GM19035 (cell line): ENCODE results near the gene PGGHG.
"Not testable (repeated sequence)": the region's sequence is repeated elsewhere in the genome, so short reads cannot be mapped to it uniquely, and the experiment has no call there.

Experiments used
- ATAC-seq: cut with Tn5 transposase; IDR thresholded peaks from one replicate; pipeline ENCODE4 v1.9.1; 2021; ENCODE audit not compliant: unreplicated experiment

PGGHG gene

DNA sequence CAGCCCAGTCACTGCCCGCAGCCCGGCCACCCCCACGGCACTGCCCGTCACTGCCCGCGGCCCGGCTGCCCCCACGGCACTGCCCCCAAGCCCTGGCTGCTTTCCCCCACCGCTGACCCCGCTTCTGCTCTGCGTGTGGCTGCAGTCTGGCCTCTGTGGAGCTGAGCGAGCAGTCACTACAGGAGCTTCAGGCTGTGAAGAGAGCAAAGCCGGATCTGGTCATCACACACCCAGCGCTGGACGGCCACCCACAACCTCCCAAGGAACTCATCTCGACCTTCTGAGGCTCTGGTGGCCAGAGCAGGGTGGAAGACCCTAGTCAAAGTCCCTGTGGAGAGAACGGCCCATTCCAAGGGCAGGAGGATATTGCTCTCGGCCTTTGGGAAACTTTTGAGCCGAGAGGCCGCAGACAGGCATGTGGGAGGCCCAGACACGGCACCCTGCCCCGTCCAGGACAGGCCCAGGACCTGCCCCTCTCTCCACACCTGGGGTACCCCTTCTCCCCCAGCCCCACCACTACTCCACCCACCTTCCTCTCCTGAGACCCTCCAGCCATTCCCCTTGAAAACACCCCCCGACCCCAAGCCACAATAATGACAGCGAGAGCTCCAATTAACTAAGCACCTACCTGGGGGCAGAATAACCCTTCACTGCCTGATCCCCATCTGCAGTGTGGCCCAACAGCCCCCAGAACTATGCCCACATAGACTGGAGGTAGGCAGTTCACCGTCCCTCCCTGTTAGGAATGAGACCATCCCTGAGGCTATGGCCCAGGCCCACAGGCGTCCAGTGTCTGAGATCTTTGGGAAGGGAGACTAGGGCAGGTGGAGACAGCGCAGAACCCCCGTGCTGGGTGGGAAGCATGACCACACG, 3.7 kb upstream of the PGGHG start:
- no peak for ATAC-seq

DNA sequence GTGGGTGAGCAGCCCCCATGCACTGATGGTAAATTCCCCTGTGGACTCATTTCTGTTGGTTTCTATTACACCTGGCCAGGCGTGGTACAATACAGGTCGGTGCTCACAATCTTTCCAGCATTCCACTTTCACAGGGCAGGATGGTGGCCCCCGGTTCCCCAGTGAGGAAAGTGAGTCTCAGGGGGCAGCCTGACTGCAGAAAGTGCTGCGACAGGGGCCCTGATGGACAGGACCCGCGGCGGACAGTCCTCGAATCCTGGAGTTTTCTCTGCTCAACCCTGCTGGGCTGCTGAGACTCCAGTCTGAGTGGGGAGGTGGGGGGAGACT, 3.1 kb upstream of the PGGHG start:
- ATAC-seq = no peak

DNA sequence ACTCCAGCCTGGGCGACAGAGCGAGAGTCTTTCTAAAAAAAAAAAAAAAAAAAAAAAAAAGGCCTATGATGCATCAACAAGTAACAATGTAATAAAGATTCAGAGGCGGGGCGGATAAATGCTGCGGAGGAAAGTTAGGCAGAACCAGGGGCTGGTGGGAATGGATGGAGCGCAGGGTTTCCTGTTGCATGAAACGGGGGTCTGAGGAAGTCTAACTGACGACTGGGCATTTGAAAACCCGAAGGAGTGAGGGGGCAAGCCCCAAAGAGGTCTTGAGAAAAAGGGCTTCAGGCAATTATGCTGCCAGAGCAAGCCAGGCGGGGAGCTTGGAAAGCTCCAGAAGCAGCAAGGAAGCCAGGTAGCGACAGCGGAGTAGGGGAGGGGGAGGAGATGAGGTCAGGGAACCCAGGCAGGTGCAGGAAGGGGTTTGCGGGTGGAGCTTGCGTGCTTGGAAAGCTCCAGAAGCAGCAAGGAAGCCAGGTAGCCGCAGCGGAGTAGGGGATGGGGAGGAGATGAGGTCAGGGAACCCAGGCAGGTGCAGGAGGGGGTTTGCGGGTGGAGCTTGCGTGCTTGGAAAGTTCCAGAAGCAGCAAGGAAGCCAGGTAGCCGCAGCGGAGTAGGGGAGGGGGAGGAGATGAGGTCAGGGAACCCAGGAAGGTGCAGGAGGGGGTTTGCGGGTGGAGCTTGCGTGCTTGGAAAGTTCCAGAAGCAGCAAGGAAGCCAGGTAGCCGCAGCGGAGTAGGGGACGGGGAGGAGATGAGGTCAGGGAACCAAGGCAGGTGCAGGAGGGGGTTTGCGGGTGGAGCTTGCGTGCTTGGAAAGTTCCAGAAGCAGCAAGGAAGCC, 1.7 kb upstream of the PGGHG start:
- ATAC-seq = not testable (repeated sequence)

DNA sequence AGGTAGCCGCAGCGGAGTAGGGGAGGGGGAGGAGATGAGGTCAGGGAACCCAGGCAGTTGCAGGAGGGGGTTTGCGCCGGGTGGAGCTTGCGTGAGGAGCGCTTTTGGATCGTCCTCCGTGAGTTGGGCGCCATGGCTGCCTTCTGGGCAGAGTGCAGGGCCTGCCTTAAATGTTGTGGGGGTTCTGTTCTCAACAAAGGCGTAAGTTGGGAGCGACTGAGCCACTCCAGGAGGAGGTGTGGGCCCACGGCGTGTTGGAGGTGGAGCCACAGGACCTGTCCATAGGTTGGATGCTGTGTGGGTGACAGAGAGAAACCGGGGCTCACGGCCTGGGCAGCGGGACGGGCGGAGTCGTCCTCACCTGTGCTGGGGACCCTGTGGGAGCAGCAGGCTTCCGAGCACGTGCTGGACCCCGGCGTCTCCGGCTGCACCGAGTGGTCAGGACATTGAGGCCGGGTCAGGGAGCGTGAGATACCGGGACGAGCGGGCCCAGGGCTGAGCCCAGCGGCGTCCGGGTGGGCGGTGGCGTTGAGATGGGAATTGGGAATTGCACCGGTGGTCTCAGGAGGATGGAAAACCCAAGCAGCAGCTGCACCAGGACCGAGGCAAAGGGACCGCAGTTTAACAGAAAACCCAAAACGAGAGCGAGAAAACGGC, 977 bp upstream of the PGGHG start:
- ATAC-seq = no peak

DNA sequence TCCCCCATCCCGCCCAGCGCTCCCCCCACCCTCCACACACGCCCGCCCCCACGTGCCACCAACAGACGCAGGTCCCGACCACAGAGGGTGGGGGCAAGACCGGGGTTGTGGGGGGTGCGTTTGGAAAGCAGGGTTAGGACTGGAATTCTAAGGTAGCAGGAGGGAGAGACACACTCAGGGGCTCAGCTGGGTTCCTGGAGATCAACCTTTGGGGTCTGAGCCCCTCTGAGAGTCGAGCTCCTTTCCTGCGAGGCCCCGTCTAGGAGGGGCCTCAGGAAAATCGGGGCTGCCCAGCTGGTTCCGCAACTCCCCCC, 429 bp downstream of the PGGHG start:
- no peak for ATAC-seq

DNA sequence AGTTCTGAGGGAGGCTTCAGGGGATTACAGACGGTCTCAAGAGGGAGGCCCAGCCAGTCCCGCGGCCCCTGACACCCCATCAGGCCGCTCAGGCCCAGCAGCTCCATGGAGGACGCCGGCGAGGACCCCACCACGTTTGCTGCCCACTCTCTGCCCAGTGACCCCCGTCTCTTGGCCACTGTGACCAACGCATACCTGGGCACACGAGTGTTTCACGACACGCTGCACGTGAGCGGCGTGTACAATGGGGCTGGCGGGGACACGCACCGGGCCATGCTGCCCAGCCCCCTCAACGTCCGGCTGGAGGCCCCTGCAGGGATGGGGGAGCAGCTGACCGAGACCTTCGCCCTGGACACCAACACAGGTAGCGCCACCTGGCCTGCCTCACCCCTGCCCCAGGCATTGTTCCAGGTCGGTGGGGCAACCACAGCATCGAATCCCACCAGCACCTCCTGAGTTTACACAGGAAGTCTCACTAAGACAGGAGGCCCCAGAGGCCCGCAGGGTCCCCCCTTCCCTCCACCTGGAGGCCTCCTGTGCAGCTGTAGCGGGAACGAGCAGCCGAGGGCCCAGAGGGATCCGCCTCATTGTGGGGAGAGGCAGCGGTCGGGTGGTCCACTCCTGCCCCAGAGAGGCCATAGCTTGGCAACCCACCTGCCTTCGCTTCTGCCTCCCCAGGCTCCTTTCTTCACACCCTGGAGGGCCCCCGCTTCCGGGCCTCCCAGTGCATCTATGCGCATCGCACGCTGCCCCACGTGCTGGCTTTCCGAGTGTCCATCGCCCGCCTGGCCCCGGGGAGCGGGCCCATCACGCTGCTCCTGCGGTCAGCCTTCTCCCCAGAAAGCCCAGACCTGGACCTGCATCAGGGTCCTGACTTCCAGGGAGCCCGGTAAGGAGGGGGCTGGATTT, 1.0 kb downstream of the PGGHG start:
- ATAC-seq = no peak

DNA sequence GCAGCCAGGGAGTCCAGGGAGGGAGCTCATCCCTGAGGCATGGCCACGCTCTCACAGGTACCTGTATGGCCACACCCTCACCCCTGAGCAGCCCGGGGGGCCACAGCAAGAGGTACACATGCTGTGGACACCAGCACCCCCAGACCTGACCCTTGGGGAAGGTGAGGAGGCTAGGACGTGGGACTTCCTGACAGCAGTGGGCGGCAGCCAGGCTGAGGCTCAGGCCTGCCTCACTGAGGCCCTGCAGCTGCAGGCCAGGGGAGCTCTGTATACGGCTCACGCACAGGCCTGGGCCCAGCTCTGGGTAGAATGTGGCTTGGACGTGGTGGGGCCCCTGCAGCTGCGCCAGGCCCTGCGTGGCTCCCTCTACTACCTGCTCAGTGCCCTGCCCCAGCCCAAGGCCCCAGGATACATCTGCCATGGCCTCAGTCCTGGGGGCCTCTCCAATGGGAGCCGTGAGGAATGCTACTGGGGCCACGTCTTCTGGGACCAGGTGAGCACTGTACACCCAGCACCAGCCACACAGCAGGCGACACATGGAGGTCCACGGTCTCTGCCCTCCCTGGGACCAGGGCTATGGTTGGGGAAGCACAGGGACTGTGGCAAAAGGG, 1.8 kb downstream of the PGGHG start:
- ATAC-seq = no peak

DNA sequence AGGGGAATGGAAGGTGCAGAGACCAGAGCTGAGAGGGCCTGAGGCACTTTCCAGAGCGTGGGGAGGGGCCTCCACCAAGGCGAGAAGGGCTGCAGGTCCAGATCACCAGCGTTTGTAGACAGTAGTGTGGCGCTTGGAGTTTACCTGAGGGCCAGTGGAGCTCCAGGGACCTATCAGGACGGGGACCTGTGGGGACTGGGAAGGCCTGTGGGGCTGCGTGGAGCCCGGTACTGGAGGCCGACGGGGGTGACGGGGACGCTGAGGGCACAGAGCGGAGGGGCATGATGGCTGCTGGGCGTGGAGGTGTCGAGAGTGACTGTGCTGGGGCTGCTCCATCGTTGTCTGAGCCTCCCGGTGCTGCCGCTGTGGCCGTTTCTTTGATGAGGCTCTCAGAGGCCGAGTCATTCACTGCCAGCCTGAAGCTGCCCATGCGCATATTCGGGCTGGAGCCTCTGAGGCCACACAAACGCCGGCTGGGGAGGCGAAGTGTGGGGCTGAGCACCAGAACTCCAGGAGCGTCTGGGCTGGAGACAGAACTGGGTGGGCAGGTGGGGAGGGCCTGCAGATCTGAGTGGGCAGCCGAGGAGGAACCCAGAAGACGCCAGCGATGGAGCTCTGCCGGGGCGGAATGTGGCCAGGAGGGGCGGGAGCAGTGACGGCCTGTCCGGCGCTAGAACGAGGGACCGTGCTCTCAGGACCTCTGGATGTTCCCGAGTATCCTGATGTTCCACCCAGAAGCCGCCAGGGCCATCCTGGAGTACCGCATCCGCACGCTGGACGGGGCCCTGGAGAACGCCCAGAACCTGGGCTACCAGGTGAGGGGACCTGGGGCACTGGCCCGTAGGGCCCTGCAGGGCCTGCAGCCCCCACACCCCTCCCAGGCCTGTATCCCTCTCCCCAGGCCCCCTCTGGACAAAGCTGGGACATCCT, 2.6 kb downstream of the PGGHG start:
- ATAC-seq = no peak

DNA sequence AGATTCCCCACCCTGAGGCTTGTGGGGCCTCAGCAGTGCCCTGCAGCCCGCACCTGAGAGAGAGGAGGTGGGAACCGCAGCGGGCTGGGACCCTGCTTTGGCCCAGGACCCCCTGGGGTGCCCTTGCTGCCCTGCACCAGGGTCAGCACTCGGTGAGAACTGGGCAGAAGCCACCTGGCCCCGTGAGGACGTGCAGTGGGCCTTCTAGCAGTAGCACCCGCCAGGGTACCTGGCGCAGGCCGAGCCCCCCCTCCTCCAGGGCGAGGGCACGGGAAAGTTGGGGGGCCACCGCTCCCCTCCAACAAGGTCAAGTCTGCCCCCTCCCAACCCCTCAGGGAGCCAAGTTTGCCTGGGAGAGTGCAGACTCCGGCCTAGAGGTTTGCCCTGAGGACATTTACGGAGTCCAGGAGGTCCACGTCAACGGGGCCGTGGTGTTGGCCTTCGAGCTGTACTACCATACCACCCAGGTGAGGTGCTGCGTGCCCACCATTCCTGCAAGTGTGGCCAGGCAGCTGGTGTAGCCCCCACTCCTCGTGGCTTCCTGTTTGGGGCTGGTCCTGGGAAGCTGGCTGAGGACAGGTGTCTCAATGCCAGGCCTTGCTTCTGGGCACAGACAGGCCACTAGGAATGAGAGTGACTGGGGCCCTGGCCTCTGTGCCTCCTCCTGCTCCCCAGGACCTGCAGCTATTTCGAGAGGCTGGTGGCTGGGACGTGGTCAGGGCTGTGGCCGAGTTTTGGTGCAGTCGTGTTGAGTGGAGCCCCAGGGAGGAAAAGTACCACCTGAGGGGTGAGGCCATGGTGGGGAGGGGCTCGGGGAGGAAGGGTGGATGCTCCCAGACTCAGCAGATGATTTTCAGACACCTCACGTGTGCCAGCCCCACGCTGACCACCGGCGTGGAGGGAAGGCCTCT, 3.5 kb downstream of the PGGHG start:
- no peak for ATAC-seq

DNA sequence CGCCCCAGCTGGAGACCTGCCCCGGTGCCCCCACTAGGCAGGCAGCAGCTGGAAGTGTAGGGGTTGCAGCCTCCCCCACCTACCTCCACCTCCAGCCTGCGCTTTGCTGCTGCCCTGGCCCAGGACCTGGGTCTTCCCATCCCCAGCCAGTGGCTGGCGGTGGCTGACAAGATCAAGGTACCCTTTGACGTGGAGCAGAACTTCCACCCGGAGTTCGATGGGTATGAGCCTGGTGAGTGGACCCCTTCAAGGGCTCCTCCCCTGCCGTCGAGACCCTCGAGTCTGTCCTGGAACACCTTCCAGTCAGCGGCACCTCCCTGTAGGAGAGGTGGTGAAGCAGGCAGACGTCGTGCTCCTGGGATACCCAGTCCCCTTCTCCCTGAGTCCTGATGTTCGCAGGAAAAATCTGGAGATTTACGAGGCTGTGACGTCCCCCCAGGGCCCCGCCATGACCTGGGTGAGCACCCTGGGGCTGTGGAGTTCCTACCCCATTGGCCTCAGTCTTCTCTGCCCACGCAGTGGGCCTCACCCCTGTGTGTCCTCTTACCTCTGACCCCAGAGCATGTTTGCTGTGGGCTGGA, 4.4 kb downstream of the PGGHG start:
- ATAC-seq = no peak

DNA sequence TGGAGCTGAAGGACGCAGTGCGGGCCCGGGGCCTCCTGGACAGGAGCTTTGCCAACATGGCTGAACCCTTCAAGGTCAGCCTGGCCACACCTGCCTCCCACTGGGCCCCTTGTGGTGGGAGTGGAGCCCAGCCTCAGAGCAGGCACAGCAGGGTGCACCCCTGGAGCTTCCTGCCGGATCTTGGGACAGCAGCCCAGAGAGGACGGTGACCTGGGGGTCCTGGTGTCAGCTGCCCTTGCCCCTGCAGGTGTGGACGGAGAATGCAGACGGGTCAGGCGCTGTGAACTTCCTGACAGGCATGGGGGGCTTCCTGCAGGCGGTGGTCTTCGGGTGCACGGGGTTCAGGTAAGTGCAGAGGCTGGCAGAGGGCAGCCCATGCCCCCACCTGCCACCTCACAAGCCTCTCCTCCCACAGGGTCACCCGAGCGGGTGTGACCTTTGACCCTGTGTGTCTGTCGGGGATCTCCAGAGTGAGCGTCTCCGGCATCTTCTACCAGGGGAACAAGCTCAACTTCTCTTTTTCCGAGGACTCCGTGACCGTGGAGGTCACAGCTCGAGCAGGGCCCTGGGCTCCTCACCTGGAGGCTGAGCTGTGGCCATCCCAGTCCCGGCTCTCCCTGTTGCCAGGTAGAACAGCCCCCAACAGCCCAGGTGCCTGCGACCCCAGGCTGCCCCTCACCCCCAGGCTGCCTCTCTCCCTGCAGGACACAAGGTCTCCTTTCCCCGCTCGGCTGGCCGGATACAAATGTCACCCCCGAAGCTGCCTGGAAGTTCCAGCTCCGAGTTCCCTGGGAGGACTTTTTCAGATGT, 5.1 kb downstream of the PGGHG start:
- ATAC-seq = no peak

DNA sequence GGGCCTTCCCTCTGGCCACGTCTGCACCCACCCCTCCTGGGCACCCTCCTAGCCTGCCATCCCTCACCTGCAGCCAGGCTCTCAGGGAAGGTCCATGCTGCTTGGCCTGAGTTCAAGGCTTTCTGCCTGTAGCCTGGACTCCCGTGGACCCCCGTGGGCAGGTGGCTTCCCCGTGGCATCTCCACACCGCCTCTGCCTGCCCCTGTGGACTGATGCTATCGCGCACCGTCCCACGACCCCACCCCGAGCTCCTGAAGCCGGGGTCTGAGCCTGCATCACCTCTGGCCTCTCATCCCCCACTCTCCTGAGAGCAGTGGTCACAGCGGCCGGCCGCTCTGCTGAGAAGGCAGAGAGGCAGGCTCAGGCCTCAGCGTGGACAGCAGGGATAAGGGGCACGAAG, 5.9 kb downstream of the PGGHG start:
- ATAC-seq = no peak

DNA sequence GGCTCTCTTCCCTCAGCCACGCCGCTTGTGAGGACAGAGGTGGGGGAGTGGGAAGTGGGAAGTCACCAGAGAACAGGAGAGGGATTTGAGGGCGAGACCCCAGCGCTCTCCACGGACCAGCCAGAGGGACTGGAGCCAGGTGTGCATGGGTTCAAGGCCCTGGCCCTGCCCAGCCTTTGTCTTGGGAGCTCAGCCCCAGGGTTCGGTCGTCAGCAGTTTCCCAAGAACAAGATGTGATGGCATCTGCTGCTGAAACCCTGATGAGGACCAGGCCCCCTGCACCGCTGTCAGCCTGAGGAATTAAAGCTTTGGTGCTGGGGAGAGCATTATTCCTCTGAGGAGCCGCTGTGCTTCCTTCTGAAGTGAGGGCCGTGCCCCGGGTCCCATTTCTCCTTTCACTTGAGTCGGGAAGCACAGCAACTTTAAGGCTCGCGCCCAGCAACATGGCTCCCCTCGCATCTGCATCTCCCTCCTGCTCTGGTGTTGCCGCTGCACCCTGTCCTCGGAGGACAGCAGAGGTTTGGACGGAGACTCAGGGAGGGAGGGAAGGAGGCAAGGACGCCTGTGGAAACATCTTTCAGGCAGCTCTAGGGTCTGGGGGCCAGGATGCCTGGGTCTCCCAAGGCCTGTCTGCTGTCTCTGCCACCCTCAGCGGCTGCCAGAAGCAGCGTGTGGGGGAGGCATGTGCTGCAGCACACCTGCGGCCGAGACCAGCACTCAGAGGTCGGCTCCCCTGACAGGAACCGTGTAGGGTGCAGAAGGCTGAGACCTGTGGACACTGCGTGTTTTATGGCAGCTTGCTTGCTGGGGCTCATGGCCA, 6.6 kb downstream of the PGGHG start:
- ATAC-seq = no peak

DNA sequence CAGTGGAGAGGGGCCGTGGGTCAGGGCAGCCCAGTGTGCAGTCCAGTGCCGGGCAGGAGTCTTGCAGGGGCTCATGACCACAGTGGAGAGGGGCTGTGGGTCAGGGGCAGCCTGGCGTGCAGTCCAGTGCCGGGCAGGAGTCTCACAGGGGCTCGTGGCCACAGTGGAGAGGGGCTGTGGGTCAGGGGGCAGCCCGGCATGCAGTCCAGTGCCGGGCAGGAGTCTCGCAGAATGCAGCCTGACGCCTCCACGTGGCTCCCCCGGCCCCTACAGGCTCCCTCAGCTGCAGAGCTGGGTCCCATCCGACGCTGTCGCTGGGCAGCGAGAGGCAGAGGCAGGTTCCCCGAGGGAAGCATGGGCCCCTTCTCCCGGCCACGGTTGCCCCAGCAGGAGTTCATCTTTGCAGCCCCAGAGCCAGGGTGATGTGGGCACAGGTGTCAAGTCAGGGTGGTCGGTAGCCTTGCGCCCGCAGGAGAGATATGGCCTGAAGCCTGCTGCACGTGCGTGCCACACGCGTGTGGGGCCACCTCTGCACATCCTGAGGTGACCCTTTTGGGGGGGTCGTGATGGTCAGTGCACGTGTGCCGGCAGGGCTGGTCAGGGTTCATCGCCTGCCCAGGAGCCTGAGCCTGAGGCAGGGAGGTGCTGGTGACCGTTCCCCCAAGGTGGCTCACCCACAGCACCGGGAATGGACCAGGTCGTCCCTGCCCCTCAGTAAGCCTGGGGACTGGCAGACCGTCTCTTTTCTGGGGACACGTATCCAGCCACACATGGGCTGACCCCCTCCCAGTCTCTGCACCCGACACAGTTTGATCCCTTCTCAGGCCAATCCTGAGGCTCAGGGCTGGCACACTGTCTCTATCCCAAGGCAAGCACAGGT, 7.5 kb downstream of the PGGHG start:
- no peak for ATAC-seq

DNA sequence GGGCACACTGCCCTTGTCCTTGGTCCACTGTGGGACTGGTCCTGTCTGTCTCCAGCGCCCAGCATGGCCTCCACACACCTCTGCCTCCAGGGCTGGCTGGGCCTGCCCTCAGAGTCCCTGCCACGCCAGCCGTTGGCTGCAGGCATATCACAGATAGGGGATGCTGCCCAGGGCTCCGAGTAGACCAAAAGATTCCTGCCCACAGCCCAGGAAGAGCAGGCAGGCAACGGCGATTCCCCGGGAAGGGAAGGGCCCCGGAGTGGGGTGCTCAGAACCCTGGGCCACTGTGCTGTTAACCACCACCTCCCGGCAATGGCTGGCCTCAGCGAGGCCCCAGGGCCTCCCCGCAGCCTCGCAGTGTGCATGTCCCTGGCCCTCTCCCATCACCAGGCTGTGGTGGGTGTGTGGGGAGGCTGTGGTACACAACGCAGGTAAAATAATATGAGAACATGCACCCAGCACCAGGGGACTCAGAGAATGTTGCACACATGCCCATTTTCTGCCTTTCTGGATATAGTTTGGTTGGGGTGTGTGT, 8.2 kb downstream of the PGGHG start:
- no peak for ATAC-seq
